GM19397 (cell line): ENCODE measurements around the gene MS4A4A.
A peak's percentile ranks its signal among the peaks of the same experiment; 100 is the strongest.
"Not testable (repeated sequence)": the region's sequence is repeated elsewhere in the genome, so short reads cannot be mapped to it uniquely, and the experiment has no call there.

ENCODE experiments used
- ATAC-seq: cut with Tn5 transposase; IDR thresholded peaks from one replicate; pipeline ENCODE4 v1.9.1; 2021; ENCODE audit warnings: mild to moderate bottlenecking, moderate library complexity; ENCODE audit not compliant: unreplicated experiment

MS4A4A gene

GRCh38 chr11:60280412-60280811 lies at the start of gene MS4A4A:
MS4A4A (plus strand) TSS chr11:60280666; CDS start chr11:60280676, 10 bp downstream.
- ATAC-seq, result no peak

- no peak for ATAC-seq
Observed at GRCh38 chr11:60230681-60231080, 49.8 kb upstream of the MS4A4A start.

GRCh38 chr11:60235321-60235720 lies 45.1 kb upstream of the MS4A4A start:
- ATAC-seq, result no peak

GRCh38 chr11:60240662-60241061 lies 39.8 kb upstream of the MS4A4A start:
- no peak for ATAC-seq

GRCh38 chr11:60241786-60242185 lies 38.7 kb upstream of the MS4A4A start:
- ATAC-seq, result no peak

- ATAC-seq, result no peak
Observed at GRCh38 chr11:60242740-60243239, 37.7 kb upstream of the MS4A4A start, which contains the start of gene MS4A4E. MS4A4E (minus strand) TSS chr11:60243137; CDS start chr11:60230055, 13,082 bp downstream.

GRCh38 chr11:60251485-60252212 lies 28.8 kb upstream of the MS4A4A start:
- ATAC-seq, result peak; percentile 52

- no peak for ATAC-seq
Observed at GRCh38 chr11:60252213-60253108, 28.0 kb upstream of the MS4A4A start.

GRCh38 chr11:60257956-60258722 lies 22.3 kb upstream of the MS4A4A start:
- ATAC-seq, result no peak

- no peak for ATAC-seq
Observed at GRCh38 chr11:60261014-60261413, 19.5 kb upstream of the MS4A4A start.

- ATAC-seq, result no peak
Observed at GRCh38 chr11:60263402-60263801, 17.1 kb upstream of the MS4A4A start.

GRCh38 chr11:60264644-60265043 lies 15.8 kb upstream of the MS4A4A start:
- no peak for ATAC-seq

- ATAC-seq, result no peak
Observed at GRCh38 chr11:60265373-60266214, 14.9 kb upstream of the MS4A4A start.

GRCh38 chr11:60274416-60274815 lies 6.0 kb upstream of the MS4A4A start:
- no peak for ATAC-seq

- ATAC-seq, result no peak
Observed at GRCh38 chr11:60281485-60281884, 1.0 kb downstream of the MS4A4A start.

GRCh38 chr11:60282286-60282685 lies 1.8 kb downstream of the MS4A4A start:
- ATAC-seq, result no peak

- ATAC-seq, result not testable (repeated sequence)
Observed at GRCh38 chr11:60285411-60286126, 5.1 kb downstream of the MS4A4A start.

GRCh38 chr11:60288531-60288930 lies 8.1 kb downstream of the MS4A4A start:
- ATAC-seq, result no peak

- ATAC-seq, result no peak
Observed at GRCh38 chr11:60292145-60292544, 11.7 kb downstream of the MS4A4A start.
